Astrocyte (in vitro differentiated cells and primary cell): ENCODE data around the gene ZNF467.

Experiments
- CTCF ChIP-seq: IDR thresholded peaks from 2 replicates; pipeline ENCODE4 v1.5.1; 2011; ENCODE audit warnings: low read depth, mild to moderate bottlenecking, inconsistent platforms, low read length, moderate library complexity; ENCODE audit not compliant: insufficient read depth
- EZH2 ChIP-seq: IDR thresholded peaks from 2 replicates; pipeline ENCODE4 v1.6.1; 2012; ENCODE audit warnings: mild to moderate bottlenecking, low read length, inconsistent platforms; ENCODE audit not compliant: insufficient read depth

GRCh38 chr7:149814494-149814893 is 41.1 kb upstream of the ZNF467 start:
- TF ChIP-seq CTCF: no peak
- no peak for TF ChIP-seq EZH2
